GM23338 (cell line): ENCODE measurements around the gene BTRC. TPM values are rescaled to one million over a fixed set of nuclear protein-coding genes. Genes with fewer than 3 reads are reported as not detected.

Experiments
- ATAC-seq: fragments of 200-7000 bp; cut with Tn5 transposase; 3 replicates; pipeline ENCODE4 v1.9.1; 2020
- DNase-seq: peaks from one replicate; pipeline ENCODE4 v3.0.0-alpha.2; 2015; ENCODE audit warnings: low spot score
- H2AFZ ChIP-seq: fragments of 200-600 bp; sonication (generic); 2 replicates; pipeline ENCODE4 v1.8.0; 2016; ENCODE audit warnings: antibody characterized with exemption, mild to moderate bottlenecking, moderate library complexity
- H3F3A ChIP-seq: fragments of 200-600 bp; sonication (generic); replicated peaks from 2 replicates; pipeline ENCODE4 v1.8.0; 2017; ENCODE audit warnings: antibody characterized with exemption, mixed run types, low read depth
- H3K27ac ChIP-seq: fragments of 200-600 bp; sonication (generic); 2 replicates; pipeline ENCODE4 v1.6.1; 2016; ENCODE audit warnings: low read depth
- H3K27me3 ChIP-seq: fragments of 200-600 bp; sonication (generic); 2 replicates; pipeline ENCODE4 v1.8.0; 2016; ENCODE audit warnings: mild to moderate bottlenecking, mixed run types, moderate library complexity; ENCODE audit not compliant: insufficient read depth
- H3K36me3 ChIP-seq: fragments of 200-600 bp; sonication (generic); 2 replicates; pipeline ENCODE4 v1.8.0; 2016; ENCODE audit warnings: mild to moderate bottlenecking; ENCODE audit not compliant: insufficient read depth
- H3K4me1 ChIP-seq: fragments of 200-600 bp; sonication (generic); 2 replicates; pipeline ENCODE4 v1.8.0; 2016; ENCODE audit warnings: mild to moderate bottlenecking, moderate library complexity; ENCODE audit not compliant: insufficient read depth
- H3K4me2 ChIP-seq: fragments of 200-600 bp; sonication (generic); 2 replicates; pipeline ENCODE4 v1.7.1; 2017; ENCODE audit warnings: mixed run types
- H3K4me3 ChIP-seq: fragments of 200-600 bp; sonication (generic); 2 replicates; pipeline ENCODE4 v1.6.1; 2016; ENCODE audit warnings: mixed run types
- H3K79me2 ChIP-seq: fragments of 200-600 bp; sonication (generic); replicated peaks from 2 replicates; pipeline ENCODE4 v1.8.0; 2017; ENCODE audit warnings: mild to moderate bottlenecking; ENCODE audit not compliant: insufficient read depth
- H3K9me2 ChIP-seq: fragments of 200-600 bp; sonication (generic); 2 replicates; pipeline ENCODE4 v1.8.0; 2017; ENCODE audit not compliant: insufficient read depth
- H4K20me1 ChIP-seq: fragments of 200-600 bp; sonication (generic); replicated peaks from 2 replicates; pipeline ENCODE4 v1.8.0; 2017; ENCODE audit warnings: mild to moderate bottlenecking; ENCODE audit not compliant: insufficient read depth
- H3K27ac Mint-ChIP-seq: 2 replicates; pipeline ENCODE4 v1.8.0; 2020; ENCODE audit warnings: inconsistent platforms, mild to moderate bottlenecking, moderate library complexity, mixed read lengths
- H3K27me3 Mint-ChIP-seq: 3 replicates; pipeline ENCODE4 v1.8.0; 2022; ENCODE audit warnings: low read depth, mild to moderate bottlenecking, moderate library complexity, mixed read lengths, inconsistent platforms; ENCODE audit not compliant: insufficient read depth, poor library complexity
- H3K36me3 Mint-ChIP-seq: 3 replicates; pipeline ENCODE4 v1.8.0; 2021; ENCODE audit warnings: low read depth, mild to moderate bottlenecking, inconsistent platforms, moderate library complexity, mixed read lengths
- H3K4me1 Mint-ChIP-seq: 3 replicates; pipeline ENCODE4 v1.8.0; 2020; ENCODE audit warnings: mild to moderate bottlenecking, inconsistent platforms, mixed read lengths
- H3K4me3 Mint-ChIP-seq: 3 replicates; pipeline ENCODE4 v1.8.0; 2021; ENCODE audit warnings: moderate library complexity, mild to moderate bottlenecking, inconsistent platforms, mixed read lengths
- H3K9me3 Mint-ChIP-seq: 3 replicates; pipeline ENCODE4 v1.8.0; 2020; ENCODE audit warnings: moderate library complexity, mild to moderate bottlenecking, inconsistent platforms, mixed read lengths
- CTCF ChIP-seq, 2 experiments: fragments of 200-600 bp in 1 of 2; sonication (generic) in 1 of 2; conservative IDR thresholded peaks; 2 replicates each; pipeline versions ENCODE4 v1.5.1 to v1.6.1; 2016 to 2017; ENCODE audit warnings: antibody characterized with exemption in 2 of 2, low read depth in 2 of 2, mild to moderate bottlenecking in 2 of 2, moderate library complexity in 1 of 2
- ETS1 ChIP-seq: IDR thresholded peaks from 2 replicates; pipeline ENCODE4 v1.6.1; 2016; ENCODE audit warnings: antibody characterized with exemption
- EZH2 ChIP-seq: fragments of 200-600 bp; sonication (generic); IDR thresholded peaks from one replicate; pipeline ENCODE4 v1.8.0; 2017; ENCODE audit warnings: antibody characterized with exemption, mild to moderate bottlenecking, low read depth; ENCODE audit not compliant: unreplicated experiment
- EZH2phosphoT487 ChIP-seq: fragments of 200-600 bp; sonication (generic); IDR thresholded peaks from one replicate; pipeline ENCODE4 v1.8.1; 2018; ENCODE audit warnings: antibody characterized with exemption; ENCODE audit not compliant: unreplicated experiment
- NANOG ChIP-seq: IDR thresholded peaks from 2 replicates; pipeline ENCODE4 v1.6.1; 2016; ENCODE audit warnings: antibody characterized with exemption, borderline replicate concordance
- REST ChIP-seq: IDR thresholded peaks from one replicate; pipeline ENCODE4 v1.6.1; 2018; ENCODE audit warnings: antibody characterized with exemption; ENCODE audit not compliant: unreplicated experiment
- STAT1 ChIP-seq: IDR thresholded peaks from one replicate; pipeline ENCODE4 v1.6.1; 2016; ENCODE audit warnings: antibody characterized with exemption; ENCODE audit not compliant: unreplicated experiment
- ZNF114 ChIP-seq: fragments of 250-450 bp; sonication (Bioruptor Pico); IDR thresholded peaks from 2 replicates; pipeline ENCODE4 v1.5.0; 2020; ENCODE audit warnings: mild to moderate bottlenecking, moderate library complexity
- ZNF331 ChIP-seq: fragments of 250-450 bp; sonication (Bioruptor Pico); IDR thresholded peaks from 2 replicates; pipeline ENCODE4 v1.5.0; 2020; ENCODE audit warnings: low read depth, mild to moderate bottlenecking, moderate library complexity
- ZNF462 ChIP-seq: fragments of 250-450 bp; sonication (Bioruptor Pico); IDR thresholded peaks from 2 replicates; pipeline ENCODE4 v1.5.0; 2020; ENCODE audit warnings: mild to moderate bottlenecking, moderate library complexity
- polyA plus RNA-seq: library from polyadenylated mRNA; unstranded; fragments of >200 nt; fragmentation: Nextera tagmentation; extraction: Ambion mirVana; gene quantifications from 2 replicates; pipeline ENCODE4 v1.2.1, GENCODE V29; 2016
- total RNA-seq: library from RNA; depleted of rRNA; stranded (reverse); fragments of >200 nt; shearing (Covaris generic); gene quantifications from 2 replicates; pipeline ENCODE4 v1.2.3, GENCODE V29; 2014

The BTRC gene
- total and polyA plus RNA-seq, 2 experiments from 2014 or later = 10.0 to 17.5 TPM

GRCh38 chr10:101567165-101568006 is 213.4 kb downstream of the BTRC start (continued):
- TF ChIP-seq ZNF462 (no peak), ETS1 (no peak), ZNF331 (no peak), NANOG (no peak), ZNF114 (no peak)

- Mint-ChIP-seq H3K27ac (no peak overlapping the region), H3K4me1 (peaks cover 21% of the 10 kb centered on the region), H3K36me3 (no peaks in the 10 kb centered on the region; the same call in 2 of the 3 replicates), H3K9me3 (no peaks in the 10 kb centered on the region), H3K4me3 (no peak overlapping the region), H3K27me3 (peaks cover 50% of the 10 kb centered on the region)
- Histone ChIP-seq H3K9me2 (no peaks in the 10 kb centered on the region), H3K79me2 (no peaks in the 10 kb centered on the region), H3K4me2 (no peak overlapping the region), H3K4me3 (no peak overlapping the region), H3K4me1 (peaks cover 11% of the 10 kb centered on the region; the same call in 1 of the 2 replicates), H3K36me3 (no peaks in the 10 kb centered on the region; the same call in 1 of the 2 replicates), H3K27ac (no peak overlapping the region), H3K27me3 (peaks cover 73% of the 10 kb centered on the region), H4K20me1 (no peaks in the 10 kb centered on the region), H2AFZ (no peak overlapping the region), H3F3A (peaks cover 6% of the 10 kb centered on the region; the same call in 1 of the 2 replicates)
- no peak for DNase-seq
- no peak for ATAC-seq
- TF ChIP-seq EZH2 = no peak
- no peak for TF ChIP-seq EZH2phosphoT487
- no peak for TF ChIP-seq REST
- no peak for TF ChIP-seq STAT1
- no peak for TF ChIP-seq CTCF (conservative IDR thresholded peaks at IDR 0.05; ENCODE audit: low read depth in 2 of 2)
- TF ChIP-seq ZNF114 = no peak
Measured at GRCh38 chr10:101568054-101568745, 214.2 kb downstream of the BTRC start.
